Large intestine (tissue), 3 donors: ENCODE data around the gene MYL7. TPM values are rescaled to one million over a fixed set of nuclear protein-coding genes. Genes with fewer than 3 reads are reported as not detected.
"Not testable (repeated sequence)": the region's sequence is repeated elsewhere in the genome, so short reads cannot be mapped to it uniquely, and the experiment has no call there.

Experiments used
- DNase-seq, 2 donors: peaks; one replicate each; pipeline versions ENCODE4 v3.0.0 to v3.0.0-alpha.2; 2013
- H3K27ac ChIP-seq: one replicate; pipeline ENCODE4 v1.5.1; 2013; ENCODE audit warnings: low read length
- H3K27me3 ChIP-seq: 2 replicates; pipeline ENCODE4 v1.6.1; 2013; ENCODE audit warnings: low read length; ENCODE audit not compliant: control insufficient read depth, insufficient read depth
- H3K36me3 ChIP-seq: 2 replicates; pipeline ENCODE4 v1.6.1; 2013; ENCODE audit warnings: low read length; ENCODE audit not compliant: control insufficient read depth, insufficient read depth
- H3K4me1 ChIP-seq: one replicate; pipeline ENCODE4 v1.6.1; 2013; ENCODE audit warnings: low read length; ENCODE audit not compliant: control insufficient read depth, insufficient read depth
- H3K4me3 ChIP-seq: one replicate; pipeline ENCODE4 v1.5.1; 2013; ENCODE audit warnings: low read length
- H3K9me3 ChIP-seq: one replicate; pipeline ENCODE4 v1.6.1; 2013; ENCODE audit warnings: mild to moderate bottlenecking, low read depth, low read length, moderate library complexity; ENCODE audit not compliant: control insufficient read depth
- WGBS: methylation state at CpG from one replicate; pipeline ENCODE4 v1.1.5; 2013; ENCODE audit warnings: low lambda C conversion rate; ENCODE audit not compliant: insufficient coverage; 5-methylcytosine and 5-hydroxymethylcytosine counted together
- polyA plus RNA-seq: library from polyadenylated mRNA; unstranded; fragments of 120-200 nt; gene quantifications from one replicate; pipeline ENCODE4 v1.2.1, GENCODE V29; 2013

Gene MYL7
- polyA plus RNA-seq, 1 donor, result 0.52 TPM

DNA sequence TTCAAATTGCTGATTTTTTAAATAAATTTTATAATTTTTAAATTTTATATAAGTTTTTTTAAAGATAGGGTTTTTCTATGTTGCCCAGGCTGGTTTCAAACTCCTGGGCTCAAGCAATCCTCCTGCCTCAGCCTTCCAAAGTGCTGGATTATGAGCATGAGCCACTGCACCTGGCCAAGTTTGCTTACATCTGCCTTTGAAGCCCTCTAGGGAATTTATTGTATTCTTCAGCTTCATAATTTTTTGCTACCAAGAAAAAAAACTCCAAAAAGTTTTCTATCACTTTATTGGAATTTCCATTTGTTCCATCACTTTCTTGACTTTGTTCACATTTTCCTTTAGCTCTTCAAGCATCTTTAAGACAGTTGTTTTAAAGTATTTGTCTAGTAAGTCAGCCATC lies 14.0 kb downstream of the MYL7 start:
- no peak overlapping the region for H3K27ac ChIP-seq
- peaks cover 12% of the 10 kb centered on the region for H3K4me1 ChIP-seq
- DNase-seq, result no peak
- no peaks in the 10 kb centered on the region for H3K9me3 ChIP-seq
- H3K27me3 ChIP-seq, result no peaks in the 10 kb centered on the region
- no peak overlapping the region for H3K4me3 ChIP-seq
- H3K36me3 ChIP-seq, result no peaks in the 10 kb centered on the region

DNA sequence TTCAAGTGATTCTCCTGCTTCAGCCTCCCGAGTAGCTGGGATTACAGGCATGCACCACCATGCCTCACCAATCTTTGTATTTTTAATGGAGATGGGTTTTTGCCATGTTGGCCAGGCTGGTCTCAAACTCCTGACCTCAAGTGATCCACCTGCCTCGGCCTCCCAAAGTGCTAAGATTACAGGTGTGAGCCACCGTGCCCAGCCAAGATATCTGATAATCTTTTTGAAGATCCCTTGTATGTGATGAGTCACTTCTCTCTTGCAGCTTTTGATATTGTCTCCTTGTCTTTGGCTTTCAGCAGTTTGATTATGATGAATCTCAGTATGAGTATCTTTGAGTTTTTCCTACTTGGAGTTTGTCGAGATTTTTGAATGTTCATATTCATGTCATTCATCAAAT lies 14.6 kb downstream of the MYL7 start:
- not testable (repeated sequence) for H3K27ac ChIP-seq, H3K4me3 ChIP-seq, H3K9me3 ChIP-seq, H3K36me3 ChIP-seq, H3K27me3 ChIP-seq, DNase-seq
- peaks cover 11% of the 10 kb centered on the region for H3K4me1 ChIP-seq
- WGBS, result 100% methylated on average over 1 of the region's 4 CpGs

DNA sequence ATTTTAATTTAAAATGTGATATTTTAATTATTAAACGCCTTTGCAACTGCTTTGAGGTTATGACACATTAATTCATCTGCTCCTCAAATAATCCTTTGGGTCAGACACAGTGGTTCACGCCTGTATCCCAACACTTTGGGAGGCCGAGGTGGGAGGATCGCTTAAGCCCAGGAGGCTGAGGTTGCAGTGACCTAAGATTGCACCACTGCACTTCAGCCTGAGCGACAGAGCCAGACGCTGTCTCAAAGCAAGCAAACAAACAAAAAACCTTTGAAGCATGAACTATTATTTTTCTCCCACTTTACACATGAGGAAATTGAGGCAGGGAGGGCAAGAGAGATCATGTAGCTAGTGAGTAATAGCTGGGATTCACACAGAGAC lies 16.3 kb downstream of the MYL7 start:
- WGBS, result no CpG with 5 or more reads among the region's 6 CpGs
- Histone ChIP-seq H3K4me3 (no peak overlapping the region), H3K27ac (no peak overlapping the region), H3K27me3 (no peaks in the 10 kb centered on the region), H3K4me1 (peaks cover 5% of the 10 kb centered on the region), H3K36me3 (peaks cover 15% of the 10 kb centered on the region), H3K9me3 (no peaks in the 10 kb centered on the region)
- DNase-seq, result no peak

DNA sequence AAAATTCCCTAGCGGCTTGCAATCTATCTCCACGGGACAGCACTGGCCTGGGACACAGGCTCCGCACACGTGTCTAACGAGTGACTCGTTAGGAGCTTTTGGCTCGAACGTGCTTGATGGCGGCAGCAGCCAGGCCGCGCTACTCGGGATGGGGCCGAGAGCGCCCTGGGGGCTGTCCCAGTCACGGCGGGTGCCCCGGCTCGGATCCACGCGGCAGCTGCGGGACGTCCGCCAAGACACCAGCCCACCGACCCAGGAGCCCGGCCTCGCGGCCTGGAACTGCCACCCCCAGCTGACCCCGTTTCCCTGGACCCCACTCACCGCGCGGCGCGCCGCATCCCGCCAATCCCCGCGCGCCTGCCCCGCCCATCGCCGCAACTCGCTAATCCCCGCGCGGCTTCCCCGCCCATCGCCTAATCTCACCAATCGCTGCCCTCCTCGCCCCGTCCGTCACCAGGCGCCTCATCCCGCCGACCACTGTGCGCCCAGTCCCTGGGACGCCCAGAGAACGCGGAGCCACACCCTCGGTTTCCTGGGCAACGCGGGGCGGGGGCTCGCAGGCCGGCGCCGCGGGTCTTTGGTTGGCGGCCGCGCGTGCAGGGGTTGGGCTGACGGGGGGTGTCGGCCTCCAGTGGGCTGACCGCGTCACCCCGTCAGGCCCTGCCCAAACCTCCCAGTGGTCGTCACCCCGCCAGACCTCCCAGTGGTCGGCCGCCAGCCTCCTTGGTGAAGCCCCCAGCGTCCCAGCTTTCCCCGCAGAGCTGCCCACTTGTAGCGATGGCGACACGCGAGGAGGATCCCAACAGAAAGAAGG lies 17.7 kb downstream of the MYL7 start, which contains the start of gene POLD2:
TSS of gene POLD2 (minus strand) at position 359 of the 814 bp plus-strand sequence. CDS start 1,495 bp downstream, outside the sequence.
- Histone ChIP-seq H3K4me1 (peaks cover 5% of the 10 kb centered on the region), H3K9me3 (no peaks in the 10 kb centered on the region), H3K27me3 (no peaks in the 10 kb centered on the region), H3K36me3 (peaks cover 24% of the 10 kb centered on the region), H3K4me3 (peak within 1 kb of the TSS; percentile 81), H3K27ac (peak within 1 kb of the TSS; percentile 66)
- no CpG with 5 or more reads among the region's 86 CpGs for WGBS
- DNase-seq, result peak; percentile 97 to 98

DNA sequence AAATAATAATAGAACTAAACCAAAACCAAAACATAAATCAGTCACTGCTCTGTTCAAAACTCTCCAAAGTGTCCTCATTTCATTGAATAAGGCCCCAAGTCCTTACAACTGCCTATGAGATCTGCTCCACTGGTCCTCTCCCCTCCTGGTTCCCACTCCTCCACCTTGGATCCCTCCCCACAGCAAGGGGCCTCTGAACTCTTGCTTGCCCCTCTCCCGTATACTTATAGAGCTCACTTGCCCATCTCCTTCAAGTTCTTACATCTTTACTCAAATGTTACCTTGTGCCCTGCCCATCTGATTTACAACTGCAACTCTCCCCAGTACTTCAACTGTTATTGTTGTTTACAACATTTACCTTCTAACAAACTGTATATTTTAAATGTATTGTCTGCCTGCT lies 18.6 kb downstream of the MYL7 start:
- H3K36me3 ChIP-seq, result peaks cover 31% of the 10 kb centered on the region
- no peaks in the 10 kb centered on the region for H3K27me3 ChIP-seq
- H3K9me3 ChIP-seq, result no peaks in the 10 kb centered on the region
- H3K4me1 ChIP-seq, result peaks cover 5% of the 10 kb centered on the region
- H3K27ac ChIP-seq, result no peak overlapping the region
- peak overlapping the region; percentile 81 for H3K4me3 ChIP-seq
- no CpG with 5 or more reads among the region's 1 CpG for WGBS
- no peak for DNase-seq

DNA sequence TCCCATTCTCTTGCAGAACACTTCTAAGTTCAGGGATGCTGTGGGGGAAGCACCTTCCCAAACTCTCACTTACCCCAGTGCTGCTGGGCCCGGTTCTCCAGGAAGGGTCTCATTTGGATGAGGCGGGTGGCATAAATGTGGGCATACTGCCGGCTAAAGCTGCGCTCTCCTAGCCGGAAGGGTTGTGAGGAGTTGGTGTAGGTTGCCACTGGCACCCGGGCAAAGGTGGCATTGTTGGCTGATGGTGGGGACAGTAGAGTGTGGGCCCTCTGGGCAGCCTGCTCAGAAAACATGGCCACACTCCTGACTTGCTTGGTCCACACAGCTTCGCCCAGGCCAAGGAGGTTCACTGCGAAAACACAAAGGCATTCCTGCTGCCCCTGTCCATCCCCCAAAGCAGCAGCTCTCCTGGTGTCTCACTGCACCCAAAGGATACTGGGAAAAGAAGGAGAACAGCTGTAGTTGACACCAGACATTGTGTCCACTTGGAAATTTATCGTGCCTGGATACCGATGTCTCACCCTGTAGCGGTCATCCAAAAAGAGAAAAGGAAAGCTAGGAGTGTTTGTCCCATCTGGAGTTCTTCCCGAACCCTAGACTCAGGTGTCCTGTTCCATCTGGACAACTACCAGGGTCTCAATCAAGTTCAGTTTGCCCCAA lies 19.2 kb downstream of the MYL7 start:
- H3K4me3 ChIP-seq, result no peak overlapping the region
- H3K27me3 ChIP-seq, result no peaks in the 10 kb centered on the region
- H3K9me3 ChIP-seq, result no peaks in the 10 kb centered on the region
- WGBS, result no CpG with 5 or more reads among the region's 12 CpGs
- DNase-seq, result no peak
- H3K36me3 ChIP-seq, result peaks cover 36% of the 10 kb centered on the region
- peaks cover 5% of the 10 kb centered on the region for H3K4me1 ChIP-seq
- no peak overlapping the region for H3K27ac ChIP-seq

DNA sequence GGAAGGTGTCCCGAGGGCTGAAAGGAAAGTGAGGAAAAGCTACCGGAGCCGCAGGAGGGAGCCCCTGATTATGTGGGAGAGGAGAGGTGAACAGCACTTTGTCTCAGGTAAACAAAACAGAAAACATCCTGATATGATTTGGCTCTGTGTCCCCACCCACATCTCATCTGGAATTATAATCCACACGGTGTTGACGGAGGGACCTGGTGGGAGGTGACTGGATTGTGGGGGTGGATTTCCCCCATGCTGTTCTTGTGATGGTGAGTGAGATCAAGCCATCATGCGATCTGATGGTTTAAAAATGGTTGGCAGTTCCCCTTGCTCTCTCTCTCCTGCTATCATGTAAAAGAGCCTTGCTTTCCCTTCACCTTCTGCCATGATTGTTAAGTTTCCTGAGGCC lies 20.7 kb downstream of the MYL7 start:
- H3K9me3 ChIP-seq, result no peaks in the 10 kb centered on the region

DNA sequence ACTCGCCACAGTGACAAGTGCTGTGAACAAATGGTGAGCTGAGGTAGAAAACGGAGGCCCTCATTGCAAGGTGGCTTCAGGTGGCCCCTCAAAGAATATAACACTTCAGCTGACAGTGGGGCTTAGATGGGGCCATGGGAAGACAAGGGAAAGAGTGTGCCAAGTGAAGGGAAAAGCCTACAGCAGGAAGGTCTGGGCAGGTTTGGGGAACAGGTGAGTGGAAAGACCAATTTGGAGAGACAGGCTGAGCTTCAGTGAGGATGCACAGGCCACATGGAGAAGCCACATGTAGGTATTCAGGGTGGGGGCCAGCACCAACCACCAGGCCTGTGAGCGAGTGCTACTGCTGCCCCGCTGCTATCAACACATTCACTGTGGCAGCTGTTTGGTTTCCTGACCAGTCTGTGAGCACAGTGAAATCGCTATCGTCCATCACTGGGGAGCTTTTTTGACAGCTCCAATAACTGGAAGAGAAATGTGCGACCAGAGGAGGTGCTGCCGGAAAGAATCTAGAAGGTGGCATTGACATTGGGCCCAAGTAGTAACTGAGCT lies 21.2 kb downstream of the MYL7 start:
- no peak for DNase-seq
- Histone ChIP-seq H3K4me1 (peaks cover 5% of the 10 kb centered on the region), H3K4me3 (no peak overlapping the region), H3K9me3 (no peaks in the 10 kb centered on the region), H3K27ac (no peak overlapping the region), H3K36me3 (peaks cover 54% of the 10 kb centered on the region), H3K27me3 (no peaks in the 10 kb centered on the region)
- WGBS, result 83% methylated on average over 2 of the region's 8 CpGs

More for the DNA sequence above, 20.7 kb downstream of the MYL7 start:
- Histone ChIP-seq H3K4me3 (no peak overlapping the region), H3K27me3 (no peaks in the 10 kb centered on the region), H3K4me1 (peaks cover 5% of the 10 kb centered on the region), H3K36me3 (peaks cover 49% of the 10 kb centered on the region), H3K27ac (no peak overlapping the region)
- WGBS, result no CpG with 5 or more reads among the region's 6 CpGs
- no peak for DNase-seq

DNA sequence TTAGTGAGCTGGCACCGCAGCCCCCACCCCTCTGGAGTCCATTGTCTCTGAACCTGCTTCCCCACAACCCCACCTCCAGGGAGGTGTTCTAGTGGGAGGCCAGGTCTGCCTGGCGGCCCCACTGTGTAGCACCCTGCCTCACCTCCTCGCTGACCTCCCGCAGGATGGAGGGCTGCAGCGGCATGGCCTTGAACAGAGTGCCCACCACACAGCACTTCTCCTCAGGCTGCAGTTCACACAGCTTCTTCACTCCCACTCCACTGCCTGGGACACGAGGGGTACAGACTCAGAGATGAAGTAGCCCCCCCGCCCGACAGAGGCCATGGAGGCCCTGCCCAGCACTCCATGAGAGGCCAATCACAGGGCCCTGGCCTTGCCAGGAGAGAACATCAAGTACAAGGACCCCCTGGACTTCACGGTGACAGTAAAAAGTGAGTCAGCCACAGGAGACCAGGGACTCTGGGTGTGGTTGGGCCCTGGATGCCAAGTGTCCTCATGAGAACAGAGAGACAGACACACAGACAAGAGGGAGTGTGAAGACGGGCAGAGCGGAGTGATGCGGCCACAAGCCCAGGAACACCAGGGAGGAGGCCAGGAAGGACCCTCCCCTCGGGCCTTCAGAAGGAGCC lies 23.2 kb downstream of the MYL7 start:
- DNase-seq, result no peak
- Histone ChIP-seq H3K36me3 (peaks cover 65% of the 10 kb centered on the region), H3K27me3 (peaks cover 1% of the 10 kb centered on the region), H3K4me3 (no peak overlapping the region), H3K9me3 (peaks cover 4% of the 10 kb centered on the region), H3K4me1 (peaks cover 5% of the 10 kb centered on the region), H3K27ac (no peak overlapping the region)
- WGBS, result no CpG with 5 or more reads among the region's 13 CpGs
